Superior temporal gyrus (tissue), 1 donor: ENCODE data around the gene CS.
A peak's percentile ranks its signal among the peaks of the same experiment; 100 is the strongest.

Experiments
- DNase-seq: peaks from one replicate; pipeline ENCODE4 v3.0.0-alpha.2; 2016; ENCODE audit errors: extremely low spot score

The CS gene

DNA sequence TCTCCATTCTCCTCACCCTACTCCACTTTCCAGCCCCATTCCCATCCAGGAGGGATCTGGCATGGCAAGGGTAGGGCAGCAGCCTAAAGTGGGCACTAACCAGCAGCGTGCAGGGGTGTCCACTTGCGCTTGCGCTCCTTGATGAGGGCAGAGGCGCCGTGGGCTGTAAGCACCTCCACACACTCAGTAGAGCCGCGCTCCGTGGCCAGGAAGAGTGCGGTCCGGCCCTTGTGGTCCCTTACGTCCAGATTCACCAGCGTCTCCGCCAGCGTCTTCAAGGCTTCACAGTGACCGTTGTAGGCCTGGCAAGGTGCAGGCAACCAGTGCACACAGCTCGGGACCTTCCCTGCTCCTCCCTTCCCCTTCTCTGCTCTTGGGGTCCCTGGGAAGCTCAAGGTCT lies 52.2 kb downstream of the CS start:
- no peak for DNase-seq

DNA sequence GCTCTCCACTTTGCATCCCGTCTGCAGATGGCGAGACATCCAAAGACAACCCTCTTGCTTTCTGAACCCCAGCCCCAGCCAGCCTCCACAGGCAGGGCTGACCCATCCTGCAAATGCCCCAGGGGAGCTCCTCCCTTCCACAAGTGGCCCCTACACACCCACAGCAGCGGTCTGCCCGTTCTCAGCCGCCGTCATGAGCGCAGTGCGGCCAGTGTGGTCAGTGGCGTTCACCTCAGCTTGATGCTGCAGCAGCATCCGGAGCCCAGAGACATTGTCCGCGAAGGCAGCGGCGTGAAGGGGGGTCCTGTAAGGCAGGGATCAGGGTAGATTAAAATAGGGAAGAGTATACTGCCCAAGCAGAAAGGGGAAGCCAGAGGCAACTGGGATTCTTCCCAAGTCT lies 55.6 kb downstream of the CS start:
- DNase-seq: no peak

DNA sequence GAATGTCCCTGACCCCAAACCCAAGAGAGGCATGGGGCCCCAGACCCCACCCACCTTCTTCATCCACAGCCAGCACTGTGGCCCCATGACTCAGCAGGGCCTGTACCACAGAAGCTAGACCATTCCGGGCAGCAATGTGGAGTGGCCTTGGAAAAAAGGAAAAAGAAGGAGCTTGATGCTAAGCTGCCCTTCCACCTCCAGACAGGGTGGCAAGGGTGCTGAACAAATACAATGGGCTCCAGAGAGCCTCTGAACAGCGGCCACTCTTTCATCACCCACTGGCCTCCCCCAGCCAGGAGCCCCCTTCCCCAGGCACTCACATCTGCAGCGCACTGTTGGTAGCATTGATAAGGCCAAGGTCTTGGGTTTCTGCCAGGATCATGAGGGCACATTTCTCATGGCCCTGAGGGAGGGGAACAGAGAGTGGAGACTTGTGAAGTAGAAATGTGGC lies 56.4 kb downstream of the CS start:
- no peak for DNase-seq

GRCh38 chr12:56242986-56243385 lies 57.1 kb downstream of the CS start:
- no peak for DNase-seq

DNA sequence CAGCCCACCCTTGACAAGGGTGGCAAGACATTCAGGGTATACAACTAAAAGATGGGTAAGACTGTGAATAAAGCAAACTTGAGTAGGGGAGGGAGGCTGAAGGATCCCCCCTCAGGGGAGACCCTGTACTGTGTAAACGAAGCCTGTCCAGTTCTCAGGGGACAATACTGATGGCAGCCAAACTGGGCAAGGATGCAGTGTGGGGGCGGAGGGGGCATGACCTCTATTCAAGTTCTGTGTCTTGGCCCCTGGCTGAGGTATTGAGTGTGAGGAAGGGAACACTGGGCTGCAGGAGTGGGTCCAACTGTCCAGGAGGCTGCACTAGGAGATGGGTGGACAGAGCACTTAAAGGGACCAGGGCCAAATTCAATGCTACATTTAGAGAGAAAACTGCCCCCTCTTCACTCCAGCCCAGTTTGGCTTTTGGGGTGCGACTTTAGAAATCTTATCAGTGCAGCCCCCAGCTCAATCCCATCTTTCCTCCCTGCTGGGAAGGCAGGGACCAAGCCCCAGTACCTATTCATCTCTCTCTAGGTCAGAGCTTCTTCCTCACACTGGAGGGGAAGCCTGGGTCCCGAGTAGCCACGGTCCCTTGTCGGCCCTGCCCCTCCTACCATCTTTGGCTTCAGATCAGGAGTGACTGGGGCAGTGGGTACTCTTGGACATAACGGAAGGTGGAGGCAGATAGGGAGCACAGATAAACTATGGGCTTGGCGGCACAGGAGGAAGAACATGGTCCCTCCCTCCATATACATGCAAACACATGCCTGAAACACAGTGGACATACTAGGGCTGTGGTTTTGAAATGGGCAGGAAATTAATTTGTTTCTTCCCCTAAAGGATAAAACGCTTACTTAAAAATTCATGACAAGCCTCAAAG lies 58.5 kb downstream of the CS start:
- no peak for DNase-seq

- no peak for DNase-seq
These were observed 62.6 kb downstream of the CS start for GRCh38 chr12:56237552-56237951.

DNA sequence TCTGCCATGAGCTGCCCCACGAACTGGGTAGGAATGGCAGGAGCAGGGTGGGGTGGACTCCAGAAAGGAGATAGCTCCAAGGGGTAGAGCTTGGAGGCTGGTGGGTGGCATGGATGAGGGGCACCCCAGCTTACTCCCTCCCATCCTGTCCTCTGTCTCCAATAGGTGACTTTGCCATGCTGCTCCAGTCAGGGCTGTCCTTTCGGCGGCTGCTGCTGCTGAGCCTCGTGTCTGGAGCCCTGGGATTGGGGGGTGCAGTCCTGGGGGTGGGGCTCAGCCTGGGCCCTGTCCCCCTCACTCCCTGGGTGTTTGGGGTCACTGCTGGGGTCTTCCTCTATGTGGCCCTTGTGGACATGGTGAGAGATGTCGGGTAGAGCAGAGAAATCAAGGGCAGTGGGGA lies 63.1 kb downstream of the CS start:
- no peak for DNase-seq

DNA sequence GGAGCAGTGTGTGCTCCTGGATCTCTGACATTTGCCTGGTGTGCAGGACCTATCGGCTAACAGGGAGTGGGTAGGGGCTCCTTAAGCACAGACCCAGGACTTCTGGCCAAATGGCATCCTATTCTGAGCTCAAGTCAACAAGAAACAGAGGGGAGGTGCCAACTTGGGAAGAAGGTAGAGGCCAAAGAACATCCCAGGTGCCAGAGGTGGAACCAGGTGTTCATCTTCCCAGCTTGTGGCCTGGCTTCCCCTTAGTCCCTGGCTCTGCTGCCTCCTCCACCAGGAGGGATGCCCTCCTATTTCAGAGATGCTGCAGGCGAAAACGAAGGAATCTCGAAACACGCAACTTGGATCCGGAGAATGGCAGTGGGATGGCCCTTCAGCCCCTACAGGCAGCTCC lies 64.0 kb downstream of the CS start:
- DNase-seq: no peak

DNA sequence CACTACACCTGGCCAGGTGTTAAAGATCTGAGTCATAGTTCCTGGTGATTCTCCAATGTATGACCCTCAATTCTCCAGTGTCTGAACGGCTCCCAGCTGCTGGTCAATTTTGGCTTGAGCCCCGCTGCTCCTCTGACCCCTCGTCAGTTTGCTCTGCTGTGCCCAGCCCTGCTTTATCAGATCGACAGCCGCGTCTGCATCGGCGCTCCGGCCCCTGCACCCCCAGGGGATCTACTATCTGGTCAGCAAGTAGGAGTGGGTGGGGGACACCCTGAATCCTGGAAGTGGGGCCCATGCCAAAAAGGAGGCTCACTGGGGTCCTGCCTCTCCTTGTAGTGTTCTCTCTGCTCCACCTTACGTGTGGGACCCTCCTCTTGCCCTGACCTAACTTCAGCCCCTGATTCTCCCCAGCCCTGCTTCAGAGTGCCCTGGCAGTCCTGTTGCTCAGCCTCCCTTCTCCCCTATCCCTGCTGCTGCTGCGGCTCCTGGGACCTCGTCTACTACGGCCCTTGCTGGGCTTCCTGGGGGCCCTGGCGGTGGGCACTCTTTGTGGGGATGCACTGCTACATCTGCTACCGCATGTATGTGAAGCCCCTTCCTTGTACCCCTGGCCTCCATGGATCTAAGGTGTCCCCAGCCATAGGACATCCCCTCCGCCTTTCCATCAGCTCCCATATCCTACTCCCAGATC lies 65.2 kb downstream of the CS start:
- no peak for DNase-seq

DNA sequence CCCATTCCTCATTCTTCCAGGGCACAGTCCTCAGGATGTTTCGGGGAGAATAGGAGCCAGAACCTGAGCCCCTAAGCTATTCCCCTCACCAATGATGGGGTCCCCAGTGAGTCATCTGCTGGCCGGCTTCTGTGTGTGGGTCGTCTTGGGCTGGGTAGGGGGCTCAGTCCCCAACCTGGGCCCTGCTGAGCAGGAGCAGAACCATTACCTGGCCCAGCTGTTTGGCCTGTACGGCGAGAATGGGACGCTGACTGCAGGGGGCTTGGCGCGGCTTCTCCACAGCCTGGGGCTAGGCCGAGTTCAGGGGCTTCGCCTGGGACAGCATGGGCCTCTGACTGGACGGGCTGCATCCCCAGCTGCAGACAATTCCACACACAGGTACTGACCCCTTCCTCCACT lies 68.9 kb downstream of the CS start:
- DNase-seq: no peak

- DNase-seq: no peak
These were observed 69.5 kb downstream of the CS start for GRCh38 chr12:56230432-56231183.

GRCh38 chr12:56229916-56230431 lies 70.2 kb downstream of the CS start, which contains the start of gene SLC39A5:
Gene SLC39A5 (plus strand): TSS chr12:56230051. CDS start chr12:56231275, 1,224 bp downstream.
- DNase-seq: no peak

- DNase-seq: no peak
These were observed 71.0 kb downstream of the CS start for GRCh38 chr12:56229082-56229481.

DNA sequence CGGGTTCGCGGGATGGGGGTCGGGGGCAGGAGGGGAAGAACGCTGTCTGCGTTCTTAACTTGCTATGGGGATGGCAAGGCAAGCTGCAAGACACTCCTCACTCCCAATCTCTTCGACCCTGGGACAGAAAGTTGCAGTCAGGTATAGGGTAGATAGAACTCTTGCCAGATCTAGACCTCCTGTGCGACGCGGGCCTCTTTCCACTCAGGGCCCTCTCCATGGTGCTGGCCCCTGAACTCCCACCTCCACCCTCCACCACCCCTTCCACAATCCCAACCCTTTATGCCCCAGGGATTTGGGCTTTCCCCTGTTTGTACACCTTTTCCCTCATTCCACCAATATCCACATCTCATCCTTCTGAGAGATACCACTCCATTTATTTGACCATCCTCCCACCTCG lies 75.2 kb downstream of the CS start:
- DNase-seq: no peak

DNA sequence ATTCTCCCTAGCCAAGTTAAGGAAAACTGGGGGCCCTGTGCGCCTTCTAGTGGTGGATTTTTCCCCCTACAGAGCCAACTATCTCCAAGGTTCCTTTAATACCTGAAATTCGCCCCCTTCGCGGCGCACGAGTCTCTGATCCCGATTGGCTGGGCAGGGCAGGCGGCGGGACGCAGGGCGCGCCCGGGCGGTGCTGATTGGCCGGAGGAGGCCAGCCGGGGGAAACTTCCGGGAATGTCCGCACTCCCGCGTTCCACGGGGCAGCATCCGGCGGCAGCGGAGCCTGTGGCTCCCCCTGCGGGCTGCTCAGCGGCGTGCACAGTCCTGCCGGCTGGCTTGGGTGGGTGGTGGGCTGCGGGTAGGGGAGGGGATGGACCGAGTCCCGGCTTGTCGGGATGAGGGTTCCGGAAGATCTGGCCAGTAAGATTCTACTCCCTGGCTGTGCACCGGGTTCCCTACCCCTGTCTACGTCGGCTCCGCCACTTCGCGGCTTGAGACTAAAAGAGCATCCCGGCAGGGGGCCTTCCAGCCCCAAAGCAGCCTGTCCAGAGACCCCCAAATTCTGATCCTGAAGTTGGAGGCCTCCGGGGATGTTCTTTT lies 75.9 kb downstream of the CS start, which contains the start of gene NABP2:
Gene NABP2, plus strand, starts transcription at position 241 of the 600 bp plus-strand sequence. CDS start 515 bp downstream, outside the sequence.
- DNase-seq: peak; percentile 98

GRCh38 chr12:56223571-56224101 lies 76.5 kb downstream of the CS start:
- DNase-seq: no peak

DNA sequence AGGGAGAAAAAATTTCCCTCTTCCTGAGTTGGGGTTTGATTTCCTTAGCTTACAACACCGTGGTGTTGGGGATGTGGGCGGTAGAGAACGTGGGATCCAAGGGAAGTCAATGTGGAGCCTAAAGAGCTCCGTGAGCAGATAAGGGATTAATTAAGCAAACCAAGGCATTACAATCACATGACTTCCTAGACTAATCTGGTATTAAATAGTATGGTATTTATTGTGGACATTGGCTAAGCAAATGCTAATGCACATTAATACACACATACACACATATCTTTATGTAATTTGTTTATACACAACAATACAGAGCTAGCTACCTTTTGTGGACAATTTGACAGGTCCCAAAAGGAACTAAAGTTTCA lies 77.6 kb downstream of the CS start:
- peak; percentile 47 for DNase-seq

GRCh38 chr12:56221757-56222530 lies 78.2 kb downstream of the CS start, which contains the start of gene RNF41:
Gene RNF41 (minus strand): TSS chr12:56221922. CDS start chr12:56214047, 7,875 bp downstream.
- peak; percentile 99 for DNase-seq
